Measurements from ENCODE around the gene MORN1.

MORN1 gene

DNA sequence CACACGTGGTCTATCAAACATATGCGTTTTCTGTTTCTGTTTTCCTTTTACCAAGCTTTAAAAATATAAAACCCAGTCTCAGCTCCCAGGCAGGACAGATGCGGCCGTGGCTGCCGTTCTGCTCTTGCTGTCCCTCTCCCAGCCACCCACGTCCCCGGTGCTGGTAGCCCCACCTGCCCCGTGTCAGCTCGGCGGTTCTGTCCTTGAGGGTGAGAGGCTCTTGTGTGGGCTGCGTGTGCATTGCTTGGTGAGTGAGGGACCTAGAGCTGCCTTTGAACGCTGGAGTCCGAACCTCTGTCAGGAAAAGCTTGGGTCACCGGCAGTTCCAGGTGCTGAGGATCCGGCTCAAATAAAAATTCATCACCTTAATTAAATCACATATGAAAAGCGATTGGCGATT, 4.7 kb upstream of the MORN1 start:
- TF ChIP-seq, protein P1, sequence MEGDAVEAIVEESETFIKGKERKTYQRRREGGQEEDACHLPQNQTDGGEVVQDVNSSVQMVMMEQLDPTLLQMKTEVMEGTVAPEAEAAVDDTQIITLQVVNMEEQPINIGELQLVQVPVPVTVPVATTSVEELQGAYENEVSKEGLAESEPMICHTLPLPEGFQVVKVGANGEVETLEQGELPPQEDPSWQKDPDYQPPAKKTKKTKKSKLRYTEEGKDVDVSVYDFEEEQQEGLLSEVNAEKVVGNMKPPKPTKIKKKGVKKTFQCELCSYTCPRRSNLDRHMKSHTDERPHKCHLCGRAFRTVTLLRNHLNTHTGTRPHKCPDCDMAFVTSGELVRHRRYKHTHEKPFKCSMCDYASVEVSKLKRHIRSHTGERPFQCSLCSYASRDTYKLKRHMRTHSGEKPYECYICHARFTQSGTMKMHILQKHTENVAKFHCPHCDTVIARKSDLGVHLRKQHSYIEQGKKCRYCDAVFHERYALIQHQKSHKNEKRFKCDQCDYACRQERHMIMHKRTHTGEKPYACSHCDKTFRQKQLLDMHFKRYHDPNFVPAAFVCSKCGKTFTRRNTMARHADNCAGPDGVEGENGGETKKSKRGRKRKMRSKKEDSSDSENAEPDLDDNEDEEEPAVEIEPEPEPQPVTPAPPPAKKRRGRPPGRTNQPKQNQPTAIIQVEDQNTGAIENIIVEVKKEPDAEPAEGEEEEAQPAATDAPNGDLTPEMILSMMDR (IDR thresholded peaks at IDR 0.05; ENCODE audit: insufficient read depth, low read depth, low read length, missing control alignments) = no peak
- H3K4me3 ChIP-seq (ENCODE audit: low read depth, low read length) = no peak overlapping the region
- DNase-seq (ENCODE audit: low read depth) = no peak

DNA sequence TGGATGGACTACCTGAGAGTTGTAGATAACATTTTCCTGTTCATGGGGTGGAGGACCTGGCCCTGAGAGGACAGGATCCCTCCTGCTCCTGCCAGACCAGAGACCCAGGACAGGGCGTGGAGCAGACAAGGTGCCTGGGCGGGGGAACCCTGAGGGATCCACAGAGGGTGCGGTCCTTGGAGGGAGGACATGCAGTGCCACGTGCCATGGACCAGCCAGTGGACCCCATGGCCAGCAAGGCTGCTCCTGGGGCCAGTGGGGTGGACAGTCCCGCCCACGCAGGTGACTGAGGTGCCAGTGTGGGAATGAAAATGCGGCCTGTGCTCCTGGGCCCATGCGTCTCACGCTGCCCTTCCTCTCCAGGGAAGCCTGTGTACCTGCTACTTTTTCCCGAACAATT, 3.9 kb upstream of the MORN1 start:
- no peak overlapping the region for H3K4me3 ChIP-seq (ENCODE audit: low read depth, low read length)
- TF ChIP-seq, protein P1 (IDR thresholded peaks at IDR 0.05; ENCODE audit: insufficient read depth, low read depth, low read length, missing control alignments) = no peak
- DNase-seq (ENCODE audit: low read depth) = no peak

DNA sequence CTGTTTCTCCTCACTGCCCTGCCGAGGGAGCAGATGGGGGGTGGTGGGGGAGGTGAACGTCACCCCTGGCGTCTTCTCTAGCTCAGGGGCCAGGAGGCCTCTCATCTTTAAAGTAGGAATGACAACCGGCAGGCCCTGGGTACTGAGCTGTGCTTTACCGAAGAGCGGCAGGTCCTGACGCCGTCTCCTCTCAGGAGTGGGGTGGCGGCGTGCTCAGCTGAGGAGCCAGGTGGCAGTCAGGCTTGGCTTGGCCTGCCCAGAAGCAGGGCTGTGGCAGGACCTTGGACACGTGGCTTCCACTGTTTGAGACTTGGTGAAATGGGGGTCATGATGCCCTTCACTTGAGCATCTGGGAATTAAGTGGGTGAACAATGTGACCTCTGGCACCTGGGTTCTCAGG, 3.4 kb upstream of the MORN1 start:
- no peak overlapping the region for H3K4me3 ChIP-seq (ENCODE audit: low read depth, low read length)
- TF ChIP-seq, protein P1 (IDR thresholded peaks at IDR 0.05; ENCODE audit: insufficient read depth, low read depth, low read length, missing control alignments) = no peak
- no peak for DNase-seq (ENCODE audit: low read depth)

DNA sequence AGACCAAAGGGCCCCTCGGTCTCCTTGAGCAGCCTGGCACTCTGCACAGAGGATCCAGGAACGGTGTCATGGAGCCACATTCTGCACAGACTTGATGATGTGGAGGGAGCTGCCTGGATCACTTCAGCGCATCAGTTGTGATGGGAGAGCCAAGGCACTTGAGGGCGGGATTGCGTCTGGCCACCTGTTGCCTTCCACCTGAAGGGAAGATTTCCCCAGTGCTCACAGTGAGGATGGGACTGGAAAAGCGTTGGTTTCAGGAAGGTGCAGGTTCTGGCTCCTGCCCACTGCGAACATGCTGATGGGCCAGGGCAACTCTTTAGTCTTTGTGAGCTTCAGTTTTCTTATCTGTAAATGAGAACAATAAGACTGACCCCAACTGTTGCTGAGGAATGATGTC, 2.9 kb upstream of the MORN1 start:
- H3K4me3 ChIP-seq (ENCODE audit: low read depth, low read length) = no peak overlapping the region
- no peak for DNase-seq (ENCODE audit: low read depth)
- TF ChIP-seq, protein P1 (IDR thresholded peaks at IDR 0.05; ENCODE audit: insufficient read depth, low read depth, low read length, missing control alignments) = no peak

DNA sequence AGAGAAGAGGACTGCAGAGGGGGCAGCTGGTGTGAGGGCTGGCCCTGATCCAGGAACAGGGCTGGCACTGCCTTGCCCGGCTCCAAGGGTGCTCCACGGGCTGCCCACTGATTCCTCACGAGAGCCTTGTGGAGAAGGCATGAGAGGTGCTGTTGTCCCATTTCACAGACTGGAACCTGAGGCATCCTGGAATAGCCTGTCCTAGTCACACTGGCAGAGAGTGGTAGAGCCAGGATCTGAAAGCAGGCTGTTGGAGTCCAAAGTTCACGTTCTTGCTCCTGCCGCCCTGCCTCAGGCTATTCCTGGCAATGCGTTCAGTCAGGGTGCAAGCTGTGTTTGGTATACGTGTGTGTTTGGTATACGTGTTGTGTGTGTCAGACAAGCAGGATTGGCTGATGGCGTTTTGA, 2.1 kb upstream of the MORN1 start:
- DNase-seq (ENCODE audit: low read depth) = no peak
- TF ChIP-seq, protein P1 (IDR thresholded peaks at IDR 0.05; ENCODE audit: insufficient read depth, low read depth, low read length, missing control alignments) = no peak
- no peak overlapping the region for H3K4me3 ChIP-seq (ENCODE audit: low read depth, low read length)

DNA sequence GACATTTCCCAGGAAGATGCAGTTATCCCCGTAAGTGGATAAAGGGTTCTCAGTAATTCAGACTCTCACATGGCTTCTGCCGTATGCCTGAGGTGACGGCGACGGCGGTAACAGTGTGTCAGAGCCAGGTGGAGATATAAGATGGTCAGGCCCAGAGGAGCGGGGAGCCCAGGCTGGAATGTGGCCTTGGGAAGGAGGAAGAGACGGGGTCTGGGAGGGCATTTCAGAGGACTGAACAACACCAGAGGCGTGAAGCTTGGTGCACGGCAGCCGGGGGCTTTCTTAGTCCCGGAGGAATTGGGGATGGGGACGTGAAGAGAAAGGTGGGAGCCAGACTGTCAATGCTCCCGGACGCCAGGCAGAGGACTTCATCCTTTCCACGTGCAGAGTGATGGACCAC, 1.3 kb upstream of the MORN1 start:
- DNase-seq (ENCODE audit: low read depth) = no peak
- H3K4me3 ChIP-seq (ENCODE audit: low read depth, low read length) = peak overlapping the region; percentile 94
- TF ChIP-seq, protein P1 (IDR thresholded peaks at IDR 0.05; ENCODE audit: insufficient read depth, low read depth, low read length, missing control alignments) = no peak

DNA sequence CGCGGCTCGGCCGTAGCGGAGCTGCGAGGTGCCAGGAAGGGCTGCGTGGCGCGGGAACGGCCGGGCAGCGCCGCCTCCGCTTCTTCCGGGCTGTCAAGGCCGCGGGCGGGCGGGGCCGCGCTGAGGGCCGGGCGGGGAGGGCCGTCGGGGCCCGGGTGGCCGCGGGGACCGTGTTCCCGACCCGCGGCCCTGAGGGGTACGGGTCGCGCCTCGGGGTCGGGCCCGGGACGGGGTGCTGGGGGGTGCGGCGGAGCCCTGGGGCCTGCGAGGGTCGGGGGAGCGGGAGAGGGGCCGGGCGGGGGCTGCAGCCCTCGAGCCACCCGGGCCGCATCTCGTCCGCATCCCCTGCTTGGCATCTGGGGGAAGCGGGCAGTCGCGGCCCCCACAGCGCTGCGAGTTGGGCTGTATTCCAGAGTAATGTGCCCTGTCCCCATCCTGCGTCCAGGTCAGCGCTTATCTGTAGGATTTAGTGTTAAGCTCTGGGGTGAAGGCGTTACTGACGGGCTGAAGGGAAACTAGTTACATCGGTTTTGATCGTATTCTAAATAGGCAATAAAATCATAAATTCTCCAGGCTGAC, 666 bp upstream of the MORN1 start:
- TF ChIP-seq, protein P1 (IDR thresholded peaks at IDR 0.05; ENCODE audit: insufficient read depth, low read depth, low read length, missing control alignments) = no peak

More for the DNA sequence above, 666 bp upstream of the MORN1 start:
- DNase-seq (ENCODE audit: low read depth) = no peak
- H3K4me3 ChIP-seq (ENCODE audit: low read depth, low read length) = peak overlapping the region; percentile 94
